ENCODE measurements around the gene H1-8.
A peak's percentile ranks its signal among the peaks of the same experiment; 100 is the strongest.

H1-8 gene

DNA sequence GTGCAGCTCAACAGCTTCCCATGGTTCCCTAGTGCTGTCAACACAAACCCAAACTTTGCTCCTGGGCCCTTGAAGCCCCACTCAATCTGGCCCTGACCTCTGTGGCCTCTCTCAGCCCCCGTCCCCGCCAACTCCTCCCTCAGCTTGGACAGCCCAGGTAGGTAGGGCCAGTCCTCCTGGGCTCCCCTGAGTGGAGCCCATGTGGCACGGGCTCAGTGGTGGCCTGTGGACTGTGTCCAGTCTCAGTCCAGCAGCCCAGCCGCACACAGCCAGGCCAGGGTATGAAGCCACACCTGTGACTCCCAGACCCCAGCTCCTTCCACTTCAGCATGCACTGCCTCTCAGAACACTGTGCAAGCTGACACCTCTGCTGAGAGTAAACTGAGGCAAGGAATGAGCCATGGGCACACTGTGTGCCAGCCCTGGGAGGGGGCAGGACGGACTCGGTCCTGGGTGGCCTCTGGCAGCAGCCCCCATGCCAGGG lies 52.0 kb downstream of the H1-8 start:
- DNase-seq: no peak

- DNase-seq: no peak
Measured at GRCh38 chr3:129595544-129596193, 52.7 kb downstream of the H1-8 start.

DNA sequence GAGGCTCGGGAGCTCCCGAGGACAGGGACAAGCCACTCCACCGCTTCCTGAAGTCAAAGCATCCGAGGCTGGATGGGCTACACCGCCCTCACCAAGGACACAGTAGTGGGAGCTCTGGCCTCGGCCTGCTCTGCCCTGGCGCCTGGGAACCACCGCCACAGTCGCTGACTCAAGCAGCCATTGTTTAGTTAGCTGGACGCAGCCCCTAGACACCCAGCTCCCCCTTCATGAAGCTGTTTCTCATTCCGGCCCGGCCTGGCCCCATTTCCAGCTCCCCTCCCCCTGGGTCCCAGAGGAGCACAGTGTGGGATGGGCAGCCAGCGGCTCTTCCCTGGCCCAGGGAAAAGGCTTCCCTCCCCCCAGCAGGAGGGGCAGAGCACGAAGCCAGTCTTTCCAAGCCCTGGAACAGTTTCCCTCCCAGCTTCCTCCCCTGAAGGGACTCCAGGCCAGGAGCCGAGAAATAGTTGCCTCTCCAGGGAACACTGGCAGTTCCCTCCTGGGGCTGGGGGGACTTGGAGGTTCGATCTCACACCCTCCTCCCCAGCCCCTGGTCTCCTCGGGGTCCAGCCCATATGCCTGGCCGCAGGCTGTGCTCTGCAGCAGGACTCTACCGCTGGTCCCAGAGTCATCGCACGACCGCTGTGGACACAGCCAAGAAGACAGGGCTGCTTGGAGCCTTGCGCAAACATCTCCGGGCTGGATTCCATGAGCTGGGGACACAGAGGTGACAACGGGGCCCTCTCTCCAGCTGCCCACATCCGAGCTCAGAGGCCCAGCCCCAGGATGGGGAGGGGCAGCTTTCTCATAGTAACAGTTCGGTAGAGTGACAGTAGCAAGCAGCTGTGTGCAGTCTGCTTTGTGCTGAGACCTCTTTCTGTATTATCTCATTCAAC lies 53.5 kb downstream of the H1-8 start:
- peak; percentile 82 for DNase-seq

- peak; percentile 70 for DNase-seq
Measured at GRCh38 chr3:129597087-129597999, 54.4 kb downstream of the H1-8 start.

- no peak for DNase-seq
Measured at GRCh38 chr3:129598000-129598381, 55.0 kb downstream of the H1-8 start.

- DNase-seq: no peak
Measured at GRCh38 chr3:129598484-129598883, 55.5 kb downstream of the H1-8 start.

- DNase-seq: no peak
Measured at GRCh38 chr3:129599073-129599472, 56.1 kb downstream of the H1-8 start.

DNA sequence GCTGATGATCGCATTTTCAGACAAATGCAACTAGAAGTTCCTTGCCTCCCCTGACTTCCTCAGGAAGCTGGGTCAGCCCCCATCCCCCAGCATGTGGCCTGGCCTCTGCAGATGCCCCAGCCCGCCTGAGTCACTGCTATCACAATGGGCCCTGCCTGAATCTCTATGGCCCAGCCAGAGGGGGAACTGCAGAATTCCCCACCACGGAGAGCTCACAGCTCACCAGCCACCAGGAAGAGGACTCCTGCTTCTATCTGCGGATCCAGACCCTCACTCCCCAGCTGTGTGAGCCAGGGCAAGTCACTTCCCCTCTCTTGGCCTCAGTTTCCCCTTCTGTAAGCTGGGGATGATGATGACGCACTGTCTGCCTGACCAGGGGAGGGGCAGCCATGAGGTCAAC lies 56.6 kb downstream of the H1-8 start:
- DNase-seq: no peak

DNA sequence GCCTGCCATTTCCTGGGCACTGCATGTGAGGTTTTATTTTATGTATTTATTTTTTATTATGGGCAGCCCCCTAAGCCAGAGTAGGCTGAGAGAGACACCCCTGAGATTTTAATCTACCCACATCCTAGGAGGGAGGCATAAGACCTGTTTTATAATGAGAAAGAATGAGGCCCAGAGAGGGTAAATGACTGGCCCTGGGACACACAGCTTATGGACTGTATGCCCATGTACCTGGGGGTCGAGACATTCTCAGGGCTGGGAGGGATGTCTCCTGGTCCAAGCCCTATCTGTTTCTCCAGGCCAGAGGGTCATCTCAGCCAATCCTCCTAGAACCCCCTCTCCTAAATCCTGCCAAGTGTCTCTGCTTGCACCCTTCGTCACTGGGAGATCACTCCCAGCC lies 57.4 kb downstream of the H1-8 start:
- DNase-seq: no peak

Data from right kidney (tissue), 1 donor.